CD14-positive monocyte (primary cell): ENCODE data around the gene RAB27A. TPM values are rescaled to one million over a fixed set of nuclear protein-coding genes. Genes with fewer than 3 reads are reported as not detected.

Experiments used
- DNase-seq, 3 donors: peaks; one replicate each; pipeline ENCODE4 v3.0.0-alpha.2; 2011 to 2022
- H2AFZ ChIP-seq: 2 replicates; pipeline ENCODE4 v1.6.0; 2012; ENCODE audit warnings: mild to moderate bottlenecking, low read depth, low read length, inconsistent platforms; ENCODE audit not compliant: insufficient read depth, poor library complexity, severe bottlenecking
- H3K27ac ChIP-seq, 2 donors: 1 replicate in 1 of 2; 2 replicates in 1 of 2; pipeline ENCODE4 v1.5.1; 2012 to 2013; ENCODE audit warnings: low read length in 2 of 2, control low read depth in 1 of 2, inconsistent platforms in 1 of 2, low read depth in 1 of 2, mild to moderate bottlenecking in 1 of 2
- H3K27me3 ChIP-seq, 2 donors: one replicate each; pipeline versions ENCODE4 v1.6.0 to v1.6.1; 2011 to 2013; ENCODE audit warnings: low read length in 2 of 2; ENCODE audit not compliant: control insufficient read depth in 2 of 2, insufficient read depth in 2 of 2
- H3K36me3 ChIP-seq, 2 donors: replicated peaks in 1 of 2; 1 replicate in 1 of 2; 2 replicates in 1 of 2; pipeline versions ENCODE4 v1.5.1 to v1.6.1; 2012 to 2013; ENCODE audit warnings: low read length in 2 of 2, control low read depth in 1 of 2, inconsistent platforms in 1 of 2, mild to moderate bottlenecking in 1 of 2; ENCODE audit not compliant: insufficient read depth in 2 of 2, control insufficient read depth in 1 of 2
- H3K4me1 ChIP-seq, 2 donors: 1 replicate in 1 of 2; 2 replicates in 1 of 2; pipeline versions ENCODE4 v1.5.1 to v1.6.1; 2012 to 2013; ENCODE audit warnings: low read length in 2 of 2, control low read depth in 1 of 2, inconsistent platforms in 1 of 2, mild to moderate bottlenecking in 1 of 2, moderate library complexity in 1 of 2; ENCODE audit not compliant: insufficient read depth in 2 of 2, control insufficient read depth in 1 of 2
- H3K4me2 ChIP-seq: replicated peaks from 2 replicates; pipeline ENCODE3; 2012; ENCODE audit warnings: low read length, moderate library complexity, mild to moderate bottlenecking; ENCODE audit not compliant: poor library complexity, severe bottlenecking; ENCODE audit errors: extremely low read depth
- H3K4me3 ChIP-seq, 3 experiments: fragments of 200-600 bp in 1 of 3; sonication (generic) in 1 of 3; replicated peaks in 1 of 3; 1 replicate in 2 of 3; 2 replicates in 1 of 3; pipeline ENCODE4 v1.5.1; 2011 to 2013; ENCODE audit warnings: low read length in 3 of 3, mild to moderate bottlenecking in 3 of 3, control low read depth in 2 of 3, low read depth in 2 of 3, inconsistent platforms in 1 of 3, moderate library complexity in 1 of 3
- H3K79me2 ChIP-seq: 2 replicates; pipeline ENCODE4 v1.6.0; 2012; ENCODE audit warnings: mild to moderate bottlenecking, control low read depth, inconsistent platforms, low read length, moderate library complexity; ENCODE audit not compliant: insufficient read depth
- H3K9ac ChIP-seq: 2 replicates; pipeline ENCODE4 v1.6.0; 2017; ENCODE audit warnings: low read length, mild to moderate bottlenecking; ENCODE audit not compliant: insufficient read depth, poor library complexity, severe bottlenecking
- H3K9me3 ChIP-seq, 2 donors: replicated peaks in 1 of 2; 1 replicate in 1 of 2; 2 replicates in 1 of 2; pipeline versions ENCODE4 v1.5.1 to v1.6.1; 2012 to 2013; ENCODE audit warnings: low read length in 2 of 2, control low read depth in 1 of 2; ENCODE audit not compliant: control insufficient read depth in 1 of 2, insufficient read depth in 1 of 2
- H4K20me1 ChIP-seq: 2 replicates; pipeline ENCODE4 v1.6.0; 2012; ENCODE audit warnings: mild to moderate bottlenecking, low read length, control low read depth, moderate library complexity; ENCODE audit not compliant: insufficient read depth
- H3K27ac Mint-ChIP-seq, 7 donors: one replicate each; pipeline ENCODE4 v1.8.0; 2020; ENCODE audit warnings: mild to moderate bottlenecking in 7 of 7, mixed read lengths in 7 of 7, moderate library complexity in 6 of 7, inconsistent platforms in 2 of 7
- H3K27me3 Mint-ChIP-seq, 3 donors: one replicate each; pipeline ENCODE4 v1.8.0; 2021 to 2022; ENCODE audit warnings: low read depth in 3 of 3, mild to moderate bottlenecking in 3 of 3, mixed read lengths in 3 of 3, moderate library complexity in 3 of 3, inconsistent platforms in 1 of 3
- H3K36me3 Mint-ChIP-seq, 2 donors: one replicate each; pipeline ENCODE4 v1.8.0; 2020; ENCODE audit warnings: mixed read lengths in 2 of 2, inconsistent platforms in 1 of 2, mild to moderate bottlenecking in 1 of 2
- H3K4me1 Mint-ChIP-seq: one replicate; pipeline ENCODE4 v1.8.0; 2020; ENCODE audit warnings: mild to moderate bottlenecking, mixed read lengths
- H3K4me3 Mint-ChIP-seq, 2 donors: one replicate each; pipeline ENCODE4 v1.8.0; 2020; ENCODE audit warnings: mild to moderate bottlenecking in 2 of 2, mixed read lengths in 2 of 2, moderate library complexity in 1 of 2
- H3K9me3 Mint-ChIP-seq, 7 donors: one replicate each; pipeline ENCODE4 v1.8.0; 2020 to 2022; ENCODE audit warnings: mixed read lengths in 7 of 7, mild to moderate bottlenecking in 6 of 7, moderate library complexity in 6 of 7, inconsistent platforms in 2 of 7
- WGBS: methylation state at CpG from one replicate; pipeline ENCODE4 v1.1.5; 2013; ENCODE audit warnings: missing lambda C conversion rate; ENCODE audit not compliant: insufficient coverage; 5-methylcytosine and 5-hydroxymethylcytosine counted together
- intact Hi-C, 2 donors: fragments of 100-400 bp; cut with micrococcal nuclease; formaldehyde crosslinking; loops; one replicate each; pipeline versions ENCODE4 v1.15.0 to v1.15.1; 2023
- polyA plus RNA-seq, 3 donors: library from polyadenylated mRNA; depleted of rRNA in 1 of 3; unstranded in 2 of 3; stranded (reverse) in 1 of 3; fragments of 300-500 nt in 2 of 3; fragments of >200 nt in 1 of 3; fragmentation: Illumina TruSeq in 2 of 3; gene quantifications; 1 replicate in 2 of 3; 2 replicates in 1 of 3; pipeline ENCODE4 v1.2.3, GENCODE V29; 2012 to 2021
- TF ChIP-seq, protein P1 (sequence below): fragments of 200-600 bp; IDR thresholded peaks from one replicate; pipeline ENCODE4 v1.8.0; 2022; ENCODE audit warnings: antibody characterized with exemption, mild to moderate bottlenecking

The RAB27A gene
- polyA plus RNA-seq, 3 donors, result 70.1 to 159 (median 135) TPM

DNA sequence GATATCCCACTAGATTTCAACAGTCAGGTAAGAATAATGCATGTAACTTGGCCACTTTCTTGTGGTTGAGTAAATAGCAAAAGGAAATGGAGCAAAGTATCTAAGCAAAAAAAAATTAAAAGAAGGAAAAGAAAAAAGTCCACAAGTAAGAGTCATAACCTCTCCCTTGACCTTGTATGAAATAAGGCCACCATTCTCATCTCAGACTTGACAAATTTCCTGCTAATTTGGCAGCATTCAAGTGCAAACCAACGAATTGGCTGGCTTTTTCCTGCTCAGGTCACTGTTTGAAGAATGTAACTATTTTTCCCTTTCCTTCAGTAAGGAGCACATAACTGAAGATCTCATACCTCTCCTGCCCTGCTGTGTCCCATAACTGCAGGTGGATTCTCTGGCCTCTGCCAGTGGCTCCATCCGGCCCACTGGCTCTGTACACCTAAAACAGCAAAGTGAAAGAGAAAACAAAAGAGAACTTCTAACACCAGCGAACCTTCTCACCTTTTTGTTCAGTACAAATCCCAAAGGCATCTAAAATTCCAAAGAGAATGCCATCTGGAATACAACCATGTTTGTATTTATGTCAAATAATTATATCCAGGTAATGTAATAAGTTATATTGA, 59.5 kb downstream of the RAB27A start:
- H2AFZ ChIP-seq, result no peak overlapping the region
- peaks cover 4 to 11% of the 10 kb centered on the region in 2 donors for H3K4me1 ChIP-seq
- H3K9ac ChIP-seq, result no peak overlapping the region
- Mint-ChIP-seq H3K36me3 (peaks cover 74 to 89% of the 10 kb centered on the region in 2 donors), H3K4me3 (no peak overlapping the region), H3K9me3 (no peaks in the 10 kb centered on the region), H3K27me3 (no peaks in the 10 kb centered on the region), H3K4me1 (peaks cover 18% of the 10 kb centered on the region), H3K27ac (peak overlapping the region in 6 of 7 donors; percentile 18 to 85 (median 66))
- TF ChIP-seq, protein P1, sequence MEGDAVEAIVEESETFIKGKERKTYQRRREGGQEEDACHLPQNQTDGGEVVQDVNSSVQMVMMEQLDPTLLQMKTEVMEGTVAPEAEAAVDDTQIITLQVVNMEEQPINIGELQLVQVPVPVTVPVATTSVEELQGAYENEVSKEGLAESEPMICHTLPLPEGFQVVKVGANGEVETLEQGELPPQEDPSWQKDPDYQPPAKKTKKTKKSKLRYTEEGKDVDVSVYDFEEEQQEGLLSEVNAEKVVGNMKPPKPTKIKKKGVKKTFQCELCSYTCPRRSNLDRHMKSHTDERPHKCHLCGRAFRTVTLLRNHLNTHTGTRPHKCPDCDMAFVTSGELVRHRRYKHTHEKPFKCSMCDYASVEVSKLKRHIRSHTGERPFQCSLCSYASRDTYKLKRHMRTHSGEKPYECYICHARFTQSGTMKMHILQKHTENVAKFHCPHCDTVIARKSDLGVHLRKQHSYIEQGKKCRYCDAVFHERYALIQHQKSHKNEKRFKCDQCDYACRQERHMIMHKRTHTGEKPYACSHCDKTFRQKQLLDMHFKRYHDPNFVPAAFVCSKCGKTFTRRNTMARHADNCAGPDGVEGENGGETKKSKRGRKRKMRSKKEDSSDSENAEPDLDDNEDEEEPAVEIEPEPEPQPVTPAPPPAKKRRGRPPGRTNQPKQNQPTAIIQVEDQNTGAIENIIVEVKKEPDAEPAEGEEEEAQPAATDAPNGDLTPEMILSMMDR, result no peak
- no peak for DNase-seq
- H3K4me3 ChIP-seq, result no peak overlapping the region
- H3K27me3 ChIP-seq, result no peaks in the 10 kb centered on the region
- H3K79me2 ChIP-seq, result peaks cover 66% of the 10 kb centered on the region
- 100% methylated on average over 1 of the region's 3 CpGs for WGBS
- no peaks in the 10 kb centered on the region for H4K20me1 ChIP-seq
- intact Hi-C loops, result no loop called here
- no peaks in the 10 kb centered on the region for H3K9me3 ChIP-seq
- H3K36me3 ChIP-seq, result peaks cover 68 to 96% of the 10 kb centered on the region in 2 donors
- peak overlapping the region in 1 of 2 donors; percentile 60 for H3K27ac ChIP-seq
- no peak overlapping the region for H3K4me2 ChIP-seq

DNA sequence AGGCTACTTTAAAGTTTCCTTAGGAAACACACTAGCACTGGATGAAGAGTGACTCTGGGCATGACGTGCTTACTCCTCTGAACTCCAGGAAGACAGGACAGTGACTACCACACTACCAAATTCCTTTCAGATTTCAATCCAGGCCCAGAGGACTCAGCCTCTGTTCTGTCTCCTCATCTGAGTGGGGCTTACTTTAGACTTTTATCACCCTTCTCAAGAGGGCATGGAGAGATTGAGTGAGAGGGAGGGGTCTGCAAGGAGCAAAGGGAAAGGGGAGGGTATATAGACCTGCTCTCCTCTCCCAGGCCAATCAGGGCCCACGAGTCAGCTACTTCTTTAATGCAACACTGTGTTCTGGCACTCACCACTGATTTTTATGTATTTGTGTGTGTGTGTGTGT, 63.5 kb downstream of the RAB27A start:
- no peak overlapping the region for H2AFZ ChIP-seq
- TF ChIP-seq, protein P1, result no peak
- H4K20me1 ChIP-seq, result no peaks in the 10 kb centered on the region
- H3K4me3 ChIP-seq, result no peak overlapping the region
- H3K36me3 ChIP-seq, result peaks cover 48 to 72% of the 10 kb centered on the region in 2 donors
- intact Hi-C loops, result loop anchor here in 1 of 2 donors (10.0 kb wide), 1 partner anchor 179 kb away; the partner anchor contains the start of genes CCPG1 and PIERCE2
- H3K9me3 ChIP-seq, result no peaks in the 10 kb centered on the region
- Mint-ChIP-seq H3K27me3 (peaks cover 0 to 1% (median 0%) of the 10 kb centered on the region in 3 donors), H3K27ac (peak overlapping the region; percentile 11 to 74 (median 55)), H3K9me3 (no peaks in the 10 kb centered on the region), H3K4me1 (peaks cover 55% of the 10 kb centered on the region), H3K4me3 (no peak overlapping the region), H3K36me3 (peaks cover 54 to 83% of the 10 kb centered on the region in 2 donors)
- WGBS, result no CpG with 5 or more reads among the region's 2 CpGs
- H3K27me3 ChIP-seq, result no peaks in the 10 kb centered on the region
- no peak for DNase-seq
- H3K4me2 ChIP-seq, result no peak overlapping the region
- H3K9ac ChIP-seq, result no peak overlapping the region
- peaks cover 62% of the 10 kb centered on the region for H3K79me2 ChIP-seq
- H3K4me1 ChIP-seq, result peaks cover 44 to 51% of the 10 kb centered on the region in 2 donors
- peak overlapping the region in 1 of 2 donors; percentile 69 for H3K27ac ChIP-seq
